ENCODE results near the gene POLK. TPM values are rescaled to one million over a fixed set of nuclear protein-coding genes. Genes with fewer than 3 reads are reported as not detected.

The POLK gene
- total RNA-seq, 5 donors from 2014 or later (not counting 1 experiment from before 2014, with no cell fraction given), result 21.8 to 26.2 (median 25.0) TPM

DNA sequence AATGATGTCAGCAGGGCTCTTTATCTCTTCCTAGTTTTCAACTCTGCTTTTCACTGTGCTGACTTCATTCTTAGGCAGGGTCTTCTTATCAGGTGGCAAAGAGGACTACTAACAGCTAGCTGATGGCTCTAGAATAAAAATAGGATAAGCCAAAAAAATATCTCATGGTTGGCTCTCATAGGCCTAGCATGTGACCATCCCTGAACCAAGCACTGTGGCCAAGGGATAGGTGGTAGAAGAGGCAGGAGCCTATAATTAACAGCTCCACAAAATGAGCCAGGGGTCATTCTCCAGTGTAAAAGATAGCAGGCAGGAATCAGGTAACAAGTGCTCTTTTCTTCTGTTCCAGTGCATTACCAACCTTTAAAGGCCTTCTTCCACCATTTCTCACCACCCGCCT is 120.6 kb downstream of the POLK start:
- no peak for ATAC-seq (replicated peaks in 1 of 4)
- ChIA-PET POLR2A (no interaction called here), CTCF (no interaction called here)
- no peak overlapping the region for H3K4me3 Mint-ChIP-seq
- WGBS (ENCODE audit: insufficient coverage), result 89% methylated on average over 1 of the region's 1 CpG
- Histone ChIP-seq H3K27me3 (replicated peaks in 1 of 2; ENCODE audit: control insufficient read depth in 2 of 2, extremely low read depth in 1 of 2, insufficient read depth in 2 of 2, low read length in 1 of 2) (no peaks in the 10 kb centered on the region), H3K9me3 (no peaks in the 10 kb centered on the region), H3K4me1 (ENCODE audit: control insufficient read depth in 1 of 2, extremely low read depth in 1 of 2, insufficient read depth in 2 of 2, low read length in 2 of 2) (no peaks in the 10 kb centered on the region), H3K27ac (ENCODE audit: low read length) (no peak overlapping the region), H3K4me3 (ENCODE audit: control insufficient read depth in 1 of 2, extremely low read depth in 1 of 2, low read length in 1 of 2) (no peak overlapping the region), H3K36me3 (ENCODE audit: control insufficient read depth in 2 of 2, extremely low read depth in 1 of 2, insufficient read depth in 1 of 2, low read length in 1 of 2) (no peaks in the 10 kb centered on the region)
- peaks cover 6% of the 10 kb centered on the region for H3K36me3 Mint-ChIP-seq
- peaks cover 0 to 3% of the 10 kb centered on the region in 2 donors for H3K27me3 Mint-ChIP-seq
- no peaks in the 10 kb centered on the region for H3K4me1 Mint-ChIP-seq
- no peaks in the 10 kb centered on the region for H3K9me3 Mint-ChIP-seq
- no peak for DNase-seq
- no peak overlapping the region for H3K27ac Mint-ChIP-seq

DNA sequence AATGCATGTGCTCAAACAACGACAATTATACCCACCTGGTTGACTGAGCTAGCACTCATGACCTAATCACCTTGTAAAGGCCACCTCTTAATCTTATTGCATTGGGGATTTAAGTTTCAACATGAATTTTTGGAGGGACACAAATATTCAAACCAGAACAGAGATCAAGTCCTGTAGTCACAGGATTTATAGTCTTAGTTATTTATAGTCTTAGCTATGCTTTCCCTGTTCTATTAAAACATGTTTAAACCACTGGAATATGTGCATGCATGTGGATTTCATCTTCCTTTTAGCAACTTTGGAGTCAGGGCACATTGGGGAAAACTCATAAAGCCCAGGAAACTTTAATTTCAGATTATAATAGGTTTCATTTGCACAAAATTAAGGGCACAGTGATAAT is 126.3 kb downstream of the POLK start:
- Histone ChIP-seq H3K4me1 (ENCODE audit: control insufficient read depth in 1 of 2, extremely low read depth in 1 of 2, insufficient read depth in 2 of 2, low read length in 2 of 2) (no peaks in the 10 kb centered on the region), H3K36me3 (ENCODE audit: control insufficient read depth in 2 of 2, extremely low read depth in 1 of 2, insufficient read depth in 1 of 2, low read length in 1 of 2) (no peaks in the 10 kb centered on the region), H3K4me3 (ENCODE audit: control insufficient read depth in 1 of 2, extremely low read depth in 1 of 2, low read length in 1 of 2) (no peak overlapping the region), H3K9me3 (no peaks in the 10 kb centered on the region), H3K27me3 (replicated peaks in 1 of 2; ENCODE audit: control insufficient read depth in 2 of 2, extremely low read depth in 1 of 2, insufficient read depth in 2 of 2, low read length in 1 of 2) (no peaks in the 10 kb centered on the region), H3K27ac (ENCODE audit: low read length) (no peak overlapping the region)
- ATAC-seq (replicated peaks in 1 of 4) (no peak), DNase-seq (no peak)
- H3K9me3 Mint-ChIP-seq, result no peaks in the 10 kb centered on the region
- H3K36me3 Mint-ChIP-seq, result peaks cover 6% of the 10 kb centered on the region
- no peaks in the 10 kb centered on the region for H3K4me1 Mint-ChIP-seq
- ChIA-PET POLR2A (no interaction called here), CTCF (no interaction called here)
- H3K4me3 Mint-ChIP-seq, result no peak overlapping the region
- H3K27ac Mint-ChIP-seq, result no peak overlapping the region
- H3K27me3 Mint-ChIP-seq, result peaks cover 0 to 3% of the 10 kb centered on the region in 2 donors
- no CpG with 5 or more reads among the region's 1 CpG for WGBS (ENCODE audit: insufficient coverage)

DNA sequence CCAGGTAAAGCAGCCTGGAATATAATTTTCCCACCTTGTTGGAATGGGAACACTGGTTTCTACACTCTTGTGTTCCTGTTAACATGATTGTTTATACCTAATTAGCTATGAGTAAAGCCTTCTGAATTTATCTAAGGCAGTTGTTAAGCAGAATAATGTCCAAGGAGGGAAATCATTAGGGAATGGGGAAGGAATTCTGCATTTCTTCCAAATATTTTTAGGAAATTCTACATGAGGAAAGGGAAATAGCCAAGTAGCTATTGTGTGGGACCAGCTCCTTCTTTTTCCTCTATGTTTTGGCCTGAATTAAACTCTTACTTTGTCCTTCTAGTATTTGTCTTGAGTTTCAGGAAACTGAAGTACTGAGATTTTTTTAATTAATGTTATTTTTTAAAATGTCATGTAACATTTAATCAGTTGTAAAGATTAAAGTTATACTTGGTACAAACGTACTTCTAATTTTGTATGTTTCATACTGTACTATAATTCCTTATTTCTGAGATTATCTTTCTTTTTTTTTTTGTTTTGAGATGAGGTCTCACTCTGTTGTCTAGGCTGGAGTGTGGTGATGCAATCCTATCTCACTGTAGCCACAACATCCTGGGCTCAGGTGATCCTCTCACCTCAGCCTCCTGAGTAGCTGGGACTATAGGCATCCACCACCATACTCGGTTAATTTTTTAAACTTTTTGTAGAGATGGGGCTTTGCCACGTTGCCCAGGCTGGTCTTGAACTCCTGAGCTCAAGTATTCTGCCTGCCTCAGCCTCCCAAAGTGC is 128.0 kb downstream of the POLK start:
- Histone ChIP-seq H3K4me1 (ENCODE audit: control insufficient read depth in 1 of 2, extremely low read depth in 1 of 2, insufficient read depth in 2 of 2, low read length in 2 of 2) (no peaks in the 10 kb centered on the region), H3K36me3 (ENCODE audit: control insufficient read depth in 2 of 2, extremely low read depth in 1 of 2, insufficient read depth in 1 of 2, low read length in 1 of 2) (no peaks in the 10 kb centered on the region), H3K27ac (ENCODE audit: low read length) (no peak overlapping the region), H3K27me3 (replicated peaks in 1 of 2; ENCODE audit: control insufficient read depth in 2 of 2, extremely low read depth in 1 of 2, insufficient read depth in 2 of 2, low read length in 1 of 2) (no peaks in the 10 kb centered on the region), H3K9me3 (no peaks in the 10 kb centered on the region), H3K4me3 (ENCODE audit: control insufficient read depth in 1 of 2, extremely low read depth in 1 of 2, low read length in 1 of 2) (no peak overlapping the region)
- no peaks in the 10 kb centered on the region for H3K9me3 Mint-ChIP-seq
- no peaks in the 10 kb centered on the region for H3K4me1 Mint-ChIP-seq
- H3K4me3 Mint-ChIP-seq, result no peak overlapping the region
- no peak overlapping the region for H3K27ac Mint-ChIP-seq
- no peak for DNase-seq
- ChIA-PET CTCF (no interaction called here), POLR2A (no interaction called here)
- no peak for ATAC-seq (replicated peaks in 1 of 4)
- WGBS (ENCODE audit: insufficient coverage), result 60% methylated on average over 1 of the region's 3 CpGs
- peaks cover 0 to 3% of the 10 kb centered on the region in 2 donors for H3K27me3 Mint-ChIP-seq
- peaks cover 5% of the 10 kb centered on the region for H3K36me3 Mint-ChIP-seq

DNA sequence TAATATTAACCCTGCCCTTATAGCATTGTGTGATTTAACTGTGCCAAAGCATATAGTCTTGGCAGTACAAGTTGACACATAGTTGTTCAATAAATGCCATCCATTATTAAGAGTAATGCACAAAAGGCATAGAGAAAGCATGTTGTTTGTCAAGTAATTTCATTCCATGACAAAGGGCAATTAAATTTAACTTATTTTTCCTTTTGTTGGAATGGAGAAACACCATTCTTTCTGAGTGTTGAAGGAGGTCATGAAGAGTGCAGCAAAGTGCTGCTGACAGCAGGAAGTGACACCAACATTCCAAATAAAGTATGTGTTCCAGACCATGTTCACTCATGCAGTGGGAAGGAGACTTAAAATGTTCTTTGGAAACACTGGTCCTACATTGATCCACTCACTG is 128.7 kb downstream of the POLK start:
- H3K4me1 Mint-ChIP-seq, result no peaks in the 10 kb centered on the region
- DNase-seq (no peak), ATAC-seq (replicated peaks in 1 of 4) (no peak)
- H3K4me3 Mint-ChIP-seq, result no peak overlapping the region
- ChIA-PET POLR2A (no interaction called here), CTCF (no interaction called here)
- Histone ChIP-seq H3K27me3 (replicated peaks in 1 of 2; ENCODE audit: control insufficient read depth in 2 of 2, extremely low read depth in 1 of 2, insufficient read depth in 2 of 2, low read length in 1 of 2) (no peaks in the 10 kb centered on the region), H3K9me3 (no peaks in the 10 kb centered on the region), H3K27ac (ENCODE audit: low read length) (no peak overlapping the region), H3K4me3 (ENCODE audit: control insufficient read depth in 1 of 2, extremely low read depth in 1 of 2, low read length in 1 of 2) (no peak overlapping the region), H3K36me3 (ENCODE audit: control insufficient read depth in 2 of 2, extremely low read depth in 1 of 2, insufficient read depth in 1 of 2, low read length in 1 of 2) (no peaks in the 10 kb centered on the region), H3K4me1 (ENCODE audit: control insufficient read depth in 1 of 2, extremely low read depth in 1 of 2, insufficient read depth in 2 of 2, low read length in 2 of 2) (no peaks in the 10 kb centered on the region)
- H3K36me3 Mint-ChIP-seq, result peaks cover 3% of the 10 kb centered on the region
- H3K9me3 Mint-ChIP-seq, result no peaks in the 10 kb centered on the region
- H3K27ac Mint-ChIP-seq, result no peak overlapping the region
- H3K27me3 Mint-ChIP-seq, result peaks cover 0 to 3% of the 10 kb centered on the region in 2 donors

DNA sequence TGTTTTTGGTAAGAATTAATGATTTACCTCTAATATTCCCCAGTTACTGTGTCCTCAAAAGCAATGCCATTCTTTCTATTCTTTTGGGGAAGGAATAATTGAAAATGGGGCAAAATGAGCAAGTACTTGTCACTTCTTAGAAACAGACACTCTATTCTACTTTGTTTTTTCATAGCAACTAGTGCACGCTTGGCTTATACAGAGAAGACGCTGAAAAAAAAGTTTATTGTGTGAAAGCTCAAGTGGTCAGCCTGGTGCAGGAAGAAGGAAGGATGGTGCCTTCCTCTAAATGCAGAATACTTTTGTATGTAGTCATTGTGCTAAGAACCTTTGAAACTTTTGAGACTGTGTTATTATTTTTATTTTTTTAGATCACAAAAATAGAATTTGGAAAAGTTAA is 129.1 kb downstream of the POLK start:
- Mint-ChIP-seq H3K4me3 (no peak overlapping the region), H3K9me3 (no peaks in the 10 kb centered on the region)
- no peak for DNase-seq

DNA sequence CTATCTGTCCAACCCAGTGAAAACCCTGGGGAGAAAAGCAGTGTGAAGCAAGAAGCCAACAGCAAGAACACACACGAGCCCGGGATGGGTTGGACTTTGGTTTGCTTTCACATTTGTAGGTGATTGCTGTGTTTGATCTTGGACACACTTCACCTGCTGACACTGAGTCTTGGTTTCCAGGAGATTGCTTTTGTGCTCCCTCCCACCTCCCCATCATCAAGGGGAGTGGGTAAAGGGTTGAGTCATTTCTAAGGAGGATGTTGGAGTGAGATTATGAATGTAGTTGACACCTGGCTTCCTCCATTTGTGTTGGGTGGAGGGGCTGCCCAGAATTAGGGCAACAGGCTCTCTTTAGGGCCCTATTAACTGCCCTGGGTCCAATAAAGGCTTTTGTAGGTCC is 137.0 kb downstream of the POLK start:
- DNase-seq (no peak), ATAC-seq (replicated peaks in 1 of 4) (no peak)
- Mint-ChIP-seq H3K4me1 (peaks cover 0 to 3% (median 0%) of the 10 kb centered on the region in 3 donors), H3K27me3 (no peaks in the 10 kb centered on the region), H3K36me3 (no peaks in the 10 kb centered on the region), H3K27ac (no peak overlapping the region), H3K4me3 (no peak overlapping the region), H3K9me3 (no peaks in the 10 kb centered on the region)
- Histone ChIP-seq H3K4me3 (ENCODE audit: control insufficient read depth in 1 of 2, extremely low read depth in 1 of 2, low read length in 1 of 2) (no peak overlapping the region), H3K27me3 (replicated peaks in 1 of 2; ENCODE audit: control insufficient read depth in 2 of 2, extremely low read depth in 1 of 2, insufficient read depth in 2 of 2, low read length in 1 of 2) (no peaks in the 10 kb centered on the region), H3K9me3 (no peaks in the 10 kb centered on the region), H3K4me1 (ENCODE audit: control insufficient read depth in 1 of 2, extremely low read depth in 1 of 2, insufficient read depth in 2 of 2, low read length in 2 of 2) (no peaks in the 10 kb centered on the region), H3K36me3 (ENCODE audit: control insufficient read depth in 2 of 2, extremely low read depth in 1 of 2, insufficient read depth in 1 of 2, low read length in 1 of 2) (no peaks in the 10 kb centered on the region), H3K27ac (ENCODE audit: low read length) (no peak overlapping the region)
- ChIA-PET POLR2A (interaction anchor here in 1 of 2 donors (0.5 kb wide), 1 partner anchor 20 kb away, joined by 3 read pairs; no protein-coding TSS in a partner anchor), CTCF (interaction anchor here in 1 of 2 donors (0.6 kb wide), 1 partner anchor 45 kb away, joined by 3 read pairs; no protein-coding TSS in a partner anchor)
- no CpG with 5 or more reads among the region's 2 CpGs for WGBS (ENCODE audit: insufficient coverage)

More for the DNA sequence above, 129.1 kb downstream of the POLK start:
- Histone ChIP-seq H3K4me1 (ENCODE audit: control insufficient read depth in 1 of 2, extremely low read depth in 1 of 2, insufficient read depth in 2 of 2, low read length in 2 of 2) (no peaks in the 10 kb centered on the region), H3K9me3 (no peaks in the 10 kb centered on the region), H3K27ac (ENCODE audit: low read length) (no peak overlapping the region), H3K36me3 (ENCODE audit: control insufficient read depth in 2 of 2, extremely low read depth in 1 of 2, insufficient read depth in 1 of 2, low read length in 1 of 2) (no peaks in the 10 kb centered on the region), H3K4me3 (ENCODE audit: control insufficient read depth in 1 of 2, extremely low read depth in 1 of 2, low read length in 1 of 2) (no peak overlapping the region), H3K27me3 (replicated peaks in 1 of 2; ENCODE audit: control insufficient read depth in 2 of 2, extremely low read depth in 1 of 2, insufficient read depth in 2 of 2, low read length in 1 of 2) (no peaks in the 10 kb centered on the region)
- Mint-ChIP-seq H3K27me3 (peaks cover 0 to 3% of the 10 kb centered on the region in 2 donors), H3K27ac (no peak overlapping the region), H3K36me3 (peaks cover 3% of the 10 kb centered on the region), H3K4me1 (no peaks in the 10 kb centered on the region)
- 80% methylated on average over 1 of the region's 2 CpGs for WGBS (ENCODE audit: insufficient coverage)
- CTCF ChIA-PET, result no interaction called here
- no peak for ATAC-seq (replicated peaks in 1 of 4)
- POLR2A ChIA-PET, result no interaction called here
